ENCODE measurements around the gene COX6A2. TPM values are rescaled to one million over a fixed set of nuclear protein-coding genes. Genes with fewer than 3 reads are reported as not detected.
"Not testable (repeated sequence)": the region's sequence is repeated elsewhere in the genome, so short reads cannot be mapped to it uniquely, and the experiment has no call there.

Gene COX6A2
- total RNA-seq, 2 donors from 2014 or later: not detected

- Mint-ChIP-seq H3K9me3 (no peaks in the 10 kb centered on the region), H3K4me1 (no peaks in the 10 kb centered on the region), H3K36me3 (ENCODE audit: low read depth) (no peaks in the 10 kb centered on the region), H3K27me3 (peaks cover 4% of the 10 kb centered on the region), H3K4me3 (no peak overlapping the region), H3K27ac (no peak overlapping the region)
- peak; percentile 80 for ATAC-seq (replicated peaks)
Measured at GRCh38 chr16:31430380-31431052, 2.4 kb upstream of the COX6A2 start.

DNA sequence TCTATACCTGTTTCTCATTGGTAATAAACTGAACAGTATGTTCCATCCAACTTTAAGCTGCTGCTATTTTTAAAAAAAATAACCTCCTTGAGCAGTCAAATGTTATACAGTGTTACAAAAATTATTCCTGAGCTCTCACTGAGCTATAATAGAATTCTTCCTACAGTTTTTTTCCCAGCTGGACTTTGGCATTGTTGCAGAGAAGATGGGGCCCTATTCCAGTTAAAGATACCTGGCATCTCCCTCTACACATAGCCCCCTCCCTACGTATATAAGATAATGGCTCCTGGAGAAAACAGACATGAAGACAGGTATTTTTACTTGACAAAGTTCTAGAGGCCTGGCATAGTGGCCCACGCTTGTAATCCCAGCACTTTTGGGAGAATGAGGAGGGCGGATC, 1.6 kb upstream of the COX6A2 start:
- Mint-ChIP-seq H3K9me3 (no peaks in the 10 kb centered on the region), H3K36me3 (ENCODE audit: low read depth) (no peaks in the 10 kb centered on the region), H3K4me1 (no peaks in the 10 kb centered on the region), H3K4me3 (no peak overlapping the region), H3K27ac (no peak overlapping the region), H3K27me3 (peaks cover 6% of the 10 kb centered on the region)
- no peak for ATAC-seq (replicated peaks)

- H3K27me3 Mint-ChIP-seq: peaks cover 8% of the 10 kb centered on the region
- H3K4me3 Mint-ChIP-seq: no peak overlapping the region
- no peaks in the 10 kb centered on the region for H3K9me3 Mint-ChIP-seq
- no peak overlapping the region for H3K27ac Mint-ChIP-seq
- H3K36me3 Mint-ChIP-seq (ENCODE audit: low read depth): no peaks in the 10 kb centered on the region
- ATAC-seq (replicated peaks): no peak
- H3K4me1 Mint-ChIP-seq: no peaks in the 10 kb centered on the region
Measured at GRCh38 chr16:31429314-31429713, 1.2 kb upstream of the COX6A2 start.

DNA sequence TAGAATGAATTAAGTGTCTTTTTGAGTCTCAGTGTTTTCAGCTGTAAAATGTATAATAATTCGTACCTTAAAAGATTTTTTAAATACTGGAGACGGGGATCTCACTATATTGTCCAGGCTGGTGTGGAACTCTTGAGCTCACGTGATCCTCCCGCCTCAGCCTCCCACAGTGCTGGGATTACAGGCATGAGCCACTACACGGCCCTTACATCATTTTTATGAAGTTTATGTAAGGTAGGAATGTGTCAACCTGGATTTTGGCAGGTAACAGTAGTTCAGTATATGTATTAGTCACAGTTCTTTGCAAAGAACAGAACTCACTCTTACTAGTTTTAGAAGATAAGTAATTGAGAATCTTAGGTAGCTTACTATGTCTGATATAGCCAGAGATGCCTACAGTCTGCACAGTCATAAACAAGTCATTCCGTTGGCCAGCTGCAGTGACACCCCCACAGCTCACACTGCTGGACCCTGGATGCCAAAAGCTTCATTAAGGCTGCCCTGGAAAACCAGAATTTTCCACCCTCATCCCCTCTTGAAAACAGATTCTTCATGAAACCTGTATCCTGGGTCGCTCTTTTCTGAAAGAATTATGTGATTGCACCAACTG, 583 bp upstream of the COX6A2 start:
- peak; percentile 38 for ATAC-seq (replicated peaks)
- Mint-ChIP-seq H3K9me3 (no peaks in the 10 kb centered on the region), H3K27ac (no peak overlapping the region), H3K4me1 (no peaks in the 10 kb centered on the region), H3K27me3 (peaks cover 8% of the 10 kb centered on the region), H3K36me3 (ENCODE audit: low read depth) (no peaks in the 10 kb centered on the region), H3K4me3 (no peak overlapping the region)

DNA sequence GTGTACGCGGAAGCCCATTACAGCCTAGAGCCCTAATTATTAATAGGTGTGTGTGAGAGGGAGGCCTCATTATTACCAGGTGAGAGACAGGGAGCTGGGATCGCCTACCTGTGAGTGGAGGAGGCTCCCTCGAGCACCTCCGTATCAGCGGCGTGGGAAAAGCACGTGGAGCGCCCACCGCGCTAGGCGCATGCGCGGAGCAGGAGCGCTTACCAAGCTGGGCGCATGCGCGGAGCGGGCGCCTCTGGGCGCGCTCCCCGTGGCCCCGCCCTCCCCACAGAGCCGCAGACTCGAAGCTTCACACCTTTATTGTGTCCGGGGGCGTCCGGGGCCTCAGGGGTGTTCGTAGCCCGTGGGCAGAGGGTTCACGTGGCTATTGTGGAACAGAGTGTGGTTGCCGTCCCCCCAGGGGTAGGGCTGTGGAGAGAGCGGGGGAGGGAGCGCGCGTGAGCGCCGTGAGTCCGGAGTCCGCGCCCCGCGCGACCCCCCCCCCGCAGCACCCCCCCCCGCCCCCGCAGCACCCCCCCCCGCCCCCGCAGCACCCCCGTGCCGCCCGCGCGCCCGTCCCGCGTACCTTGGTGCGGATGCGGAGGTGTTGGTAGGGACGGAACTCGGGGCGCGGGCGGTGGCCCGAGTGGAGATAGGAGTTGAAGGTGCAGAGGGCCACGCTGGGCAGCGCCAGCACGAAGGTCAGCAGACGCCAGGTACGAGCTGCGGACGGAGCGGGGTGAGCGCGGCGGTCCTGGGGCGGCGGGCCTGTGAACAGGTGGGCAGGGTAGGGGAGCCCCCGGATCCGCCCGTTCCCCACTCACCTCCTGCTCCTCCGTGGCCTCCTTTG, 500 bp downstream of the COX6A2 start:
- no peaks in the 10 kb centered on the region for H3K4me1 Mint-ChIP-seq
- H3K27ac Mint-ChIP-seq: no peak overlapping the region
- no peaks in the 10 kb centered on the region for H3K36me3 Mint-ChIP-seq (ENCODE audit: low read depth)
- ATAC-seq (replicated peaks): peak; percentile 17
- H3K4me3 Mint-ChIP-seq: peak overlapping the region; percentile 13
- H3K9me3 Mint-ChIP-seq: no peaks in the 10 kb centered on the region
- peaks cover 13% of the 10 kb centered on the region for H3K27me3 Mint-ChIP-seq

DNA sequence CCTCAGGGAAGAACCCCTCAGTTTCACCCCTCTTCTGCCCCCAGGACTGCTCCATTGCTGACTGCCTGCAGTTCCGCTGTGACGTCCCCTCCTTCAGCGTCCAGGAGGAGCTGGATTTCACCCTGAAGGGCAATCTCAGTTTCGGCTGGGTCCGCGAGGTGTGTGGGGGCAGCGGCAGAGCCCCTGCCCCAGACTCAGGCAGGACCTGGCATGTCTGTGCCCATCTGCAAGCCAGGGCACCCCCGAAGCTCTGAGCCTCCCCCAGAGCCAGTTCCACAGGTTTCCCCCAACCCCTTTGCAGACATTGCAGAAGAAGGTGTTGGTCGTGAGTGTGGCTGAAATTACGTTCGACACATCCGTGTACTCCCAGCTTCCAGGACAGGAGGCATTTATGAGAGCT, 4.4 kb downstream of the COX6A2 start:
- no peak for ATAC-seq (replicated peaks)
- Mint-ChIP-seq H3K27ac (no peak overlapping the region), H3K4me3 (no peak overlapping the region), H3K9me3 (no peaks in the 10 kb centered on the region), H3K36me3 (ENCODE audit: low read depth) (no peaks in the 10 kb centered on the region), H3K4me1 (peaks cover 11% of the 10 kb centered on the region), H3K27me3 (peaks cover 22% of the 10 kb centered on the region)

GRCh38 chr16:31423241-31423640, 4.9 kb downstream of the COX6A2 start:
- Mint-ChIP-seq H3K27ac (no peak overlapping the region), H3K4me1 (peaks cover 11% of the 10 kb centered on the region), H3K27me3 (peaks cover 24% of the 10 kb centered on the region), H3K4me3 (no peak overlapping the region), H3K36me3 (ENCODE audit: low read depth) (no peaks in the 10 kb centered on the region), H3K9me3 (no peaks in the 10 kb centered on the region)
- peak; percentile 33 for ATAC-seq (replicated peaks)

DNA sequence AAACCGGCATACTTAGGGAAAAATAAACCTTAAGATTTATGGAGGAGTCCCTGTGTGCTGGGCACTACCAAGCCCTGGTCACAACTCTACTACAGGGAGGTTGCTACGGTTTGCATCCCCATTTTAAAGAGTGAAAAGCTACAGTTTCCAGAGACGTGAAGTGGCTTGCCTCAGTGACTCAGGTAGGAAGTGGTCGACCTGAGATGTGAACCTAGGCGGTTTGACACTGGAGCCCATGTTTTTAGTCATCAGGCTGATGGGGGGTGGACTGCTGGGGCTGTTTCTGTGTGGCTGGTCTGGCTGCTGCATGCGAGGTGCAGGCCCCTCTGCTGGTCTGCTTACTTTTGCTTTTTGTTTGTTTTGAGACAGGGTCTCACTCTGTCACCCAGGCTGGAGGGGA, 6.6 kb downstream of the COX6A2 start:
- H3K9me3 Mint-ChIP-seq: no peaks in the 10 kb centered on the region
- H3K4me3 Mint-ChIP-seq: no peak overlapping the region
- no peaks in the 10 kb centered on the region for H3K36me3 Mint-ChIP-seq (ENCODE audit: low read depth)
- no peak overlapping the region for H3K27ac Mint-ChIP-seq
- H3K27me3 Mint-ChIP-seq: peaks cover 30% of the 10 kb centered on the region
- H3K4me1 Mint-ChIP-seq: peaks cover 11% of the 10 kb centered on the region
- ATAC-seq (replicated peaks): peak; percentile 98

DNA sequence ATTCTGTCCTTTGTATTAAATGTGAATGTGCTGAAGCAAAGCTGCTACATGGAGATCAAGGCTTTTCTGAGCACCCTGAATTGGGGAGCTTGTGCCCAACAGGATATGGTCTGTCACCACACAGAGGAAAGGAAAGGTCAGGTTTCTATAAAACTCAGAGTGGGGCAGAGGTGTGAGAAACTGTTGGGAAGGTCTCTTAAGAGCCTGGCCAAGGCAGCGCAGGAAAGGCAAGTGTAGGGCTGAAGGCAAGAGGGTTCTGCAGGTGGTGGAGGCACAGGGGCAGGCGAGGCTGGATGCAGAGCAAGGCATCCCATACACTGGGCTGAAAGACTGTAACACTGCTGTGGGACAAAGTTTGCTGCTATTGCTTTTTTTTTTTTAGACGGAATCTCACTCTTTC, 8.1 kb downstream of the COX6A2 start:
- Mint-ChIP-seq H3K27ac (no peak overlapping the region), H3K9me3 (no peaks in the 10 kb centered on the region), H3K27me3 (peaks cover 27% of the 10 kb centered on the region), H3K4me1 (peaks cover 11% of the 10 kb centered on the region), H3K4me3 (peak overlapping the region; percentile 17), H3K36me3 (ENCODE audit: low read depth) (no peaks in the 10 kb centered on the region)
- ATAC-seq (replicated peaks): peak; percentile 36

DNA sequence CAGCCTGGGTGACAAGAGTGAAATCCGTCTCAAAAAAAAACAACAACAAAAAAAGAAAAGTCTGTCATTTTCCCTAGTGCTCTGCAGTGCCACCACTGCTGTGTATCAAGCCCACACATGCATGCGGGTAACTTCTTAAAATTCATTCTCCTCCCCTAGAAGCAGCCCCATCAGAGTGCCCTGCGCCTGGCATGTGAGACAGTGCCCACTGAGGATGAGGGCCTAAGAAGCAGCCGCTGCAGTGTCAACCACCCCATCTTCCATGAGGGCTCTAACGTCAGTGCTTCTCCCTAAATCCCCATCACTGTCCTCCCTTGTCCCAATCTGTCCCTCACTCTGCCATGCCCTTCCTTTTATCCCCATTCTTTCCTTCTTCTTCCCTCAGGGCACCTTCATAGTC, 10.2 kb downstream of the COX6A2 start:
- H3K36me3 Mint-ChIP-seq (ENCODE audit: low read depth): no peaks in the 10 kb centered on the region
- H3K27ac Mint-ChIP-seq: no peak overlapping the region
- peaks cover 11% of the 10 kb centered on the region for H3K4me1 Mint-ChIP-seq
- H3K9me3 Mint-ChIP-seq: no peaks in the 10 kb centered on the region
- H3K4me3 Mint-ChIP-seq: no peak overlapping the region
- peaks cover 25% of the 10 kb centered on the region for H3K27me3 Mint-ChIP-seq
- no peak for ATAC-seq (replicated peaks)

DNA sequence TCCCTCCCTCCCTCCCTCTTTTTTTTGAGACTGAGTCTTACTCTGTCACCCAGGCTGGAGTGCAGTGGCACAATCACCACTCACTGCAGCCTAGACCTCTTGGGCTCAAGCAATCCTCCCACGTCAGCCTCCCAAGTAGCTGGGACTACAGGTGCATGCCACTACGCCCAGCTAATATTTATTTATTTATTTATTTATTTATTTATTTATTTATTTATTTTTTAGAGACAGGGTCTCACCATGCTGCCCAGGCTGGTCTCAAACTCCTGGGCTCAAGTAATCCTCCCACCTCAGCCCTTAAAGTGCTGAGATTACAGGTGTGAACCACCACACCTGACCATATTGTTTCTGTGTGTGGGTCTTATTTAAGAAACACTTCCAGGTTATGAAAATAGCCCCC, 11.1 kb downstream of the COX6A2 start:
- H3K9me3 Mint-ChIP-seq; H3K36me3 Mint-ChIP-seq (ENCODE audit: low read depth); H3K4me3 Mint-ChIP-seq; ATAC-seq (replicated peaks); H3K4me1 Mint-ChIP-seq; H3K27ac Mint-ChIP-seq: not testable (repeated sequence)
- peaks cover 22% of the 10 kb centered on the region for H3K27me3 Mint-ChIP-seq

GRCh38 chr16:31416371-31416770, 11.8 kb downstream of the COX6A2 start:
- H3K36me3 Mint-ChIP-seq (ENCODE audit: low read depth): no peaks in the 10 kb centered on the region
- ATAC-seq (replicated peaks): no peak
- peaks cover 7% of the 10 kb centered on the region for H3K4me1 Mint-ChIP-seq
- H3K4me3 Mint-ChIP-seq: no peak overlapping the region
- H3K27me3 Mint-ChIP-seq: peaks cover 22% of the 10 kb centered on the region
- no peak overlapping the region for H3K27ac Mint-ChIP-seq
- no peaks in the 10 kb centered on the region for H3K9me3 Mint-ChIP-seq

DNA sequence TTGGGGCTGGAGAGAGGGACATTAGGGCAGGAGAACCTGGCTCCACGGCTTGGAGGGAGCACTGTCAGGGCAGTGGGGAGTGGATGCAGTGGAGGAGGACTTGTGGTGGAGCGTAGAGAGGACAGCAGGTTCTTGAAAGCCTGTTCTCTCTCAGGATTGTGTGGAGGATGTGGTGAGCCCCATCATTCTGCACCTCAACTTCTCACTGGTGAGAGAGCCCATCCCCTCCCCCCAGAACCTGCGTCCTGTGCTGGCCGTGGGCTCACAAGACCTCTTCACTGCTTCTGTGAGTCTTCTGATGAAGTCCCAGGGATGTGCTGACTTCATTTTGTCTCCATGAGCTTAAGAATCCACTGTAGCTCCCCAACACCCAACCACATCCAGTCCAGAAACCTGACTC, 13.5 kb downstream of the COX6A2 start:
- H3K36me3 Mint-ChIP-seq (ENCODE audit: low read depth): no peaks in the 10 kb centered on the region
- H3K9me3 Mint-ChIP-seq: no peaks in the 10 kb centered on the region
- no peak for ATAC-seq (replicated peaks)
- no peak overlapping the region for H3K27ac Mint-ChIP-seq
- H3K4me1 Mint-ChIP-seq: peaks cover 1% of the 10 kb centered on the region
- no peak overlapping the region for H3K4me3 Mint-ChIP-seq
- peaks cover 20% of the 10 kb centered on the region for H3K27me3 Mint-ChIP-seq

- H3K27ac Mint-ChIP-seq: no peak overlapping the region
- H3K27me3 Mint-ChIP-seq: peaks cover 20% of the 10 kb centered on the region
- no peaks in the 10 kb centered on the region for H3K4me1 Mint-ChIP-seq
- no peaks in the 10 kb centered on the region for H3K9me3 Mint-ChIP-seq
- ATAC-seq (replicated peaks): no peak
- H3K36me3 Mint-ChIP-seq (ENCODE audit: low read depth): no peaks in the 10 kb centered on the region
- H3K4me3 Mint-ChIP-seq: no peak overlapping the region
Measured at GRCh38 chr16:31413943-31414342, 14.2 kb downstream of the COX6A2 start.

DNA sequence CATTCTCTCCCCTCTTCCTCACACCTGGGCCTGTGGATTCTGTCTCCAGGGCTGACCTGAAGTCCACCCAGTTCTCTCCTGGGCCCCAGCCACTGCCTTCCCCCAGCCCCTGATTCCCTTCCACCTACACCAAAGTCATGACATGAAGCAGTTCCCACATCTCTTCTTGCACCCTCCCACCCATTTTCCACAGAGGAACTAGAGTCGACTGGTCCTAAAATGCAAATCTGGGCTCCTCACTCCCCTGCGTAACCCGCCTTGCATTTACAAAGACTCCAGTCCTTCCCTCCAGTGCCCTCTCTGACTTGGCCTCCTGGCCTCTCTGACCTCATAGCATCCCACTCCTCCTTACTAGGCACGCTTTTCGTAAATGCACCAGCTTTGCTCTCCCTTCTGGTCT, 14.8 kb downstream of the COX6A2 start:
- Mint-ChIP-seq H3K36me3 (ENCODE audit: low read depth) (no peaks in the 10 kb centered on the region), H3K4me3 (no peak overlapping the region), H3K27ac (no peak overlapping the region), H3K9me3 (no peaks in the 10 kb centered on the region), H3K4me1 (no peaks in the 10 kb centered on the region), H3K27me3 (peaks cover 23% of the 10 kb centered on the region)
- ATAC-seq (replicated peaks): no peak

Data from activated T-helper 17 cell treated with anti-CD3 and anti-CD28 coated beads, Interleukin-2, amount 50 U/mL, for 72 hours (primary cell).